K562 (cell line): Measurements from ENCODE around the gene DUS4L. TPM values are rescaled to one million over a fixed set of nuclear protein-coding genes. Genes with fewer than 3 reads are reported as not detected.

Experiments
- DPF2 ChIP-seq: fragments of 450-650 bp; IDR thresholded peaks from 2 replicates; pipeline ENCODE4 v1.6.1; 2016
- ETV6 ChIP-seq, 3 experiments: fragments of 150-350 bp in 1 of 3; sonication (generic) in 1 of 3; formaldehyde crosslinking in 1 of 3; IDR thresholded peaks; 2 replicates each; pipeline versions ENCODE4 v1.6.1 to v1.8.0; 2014 to 2022; ENCODE audit warnings: borderline replicate concordance in 2 of 3, low read depth in 2 of 3, antibody characterized with exemption in 1 of 3, low read length in 1 of 3, mild to moderate bottlenecking in 1 of 3, missing genetic modification reagents in 1 of 3
- FOXA3 ChIP-seq, 2 experiments: fragments of 450-650 bp in 1 of 2; sonication (generic) in 1 of 2; formaldehyde crosslinking; IDR thresholded peaks in 1 of 2; conservative IDR thresholded peaks in 1 of 2; 2 replicates each; pipeline versions ENCODE4 v1.4.0 to v1.8.0; 2020 to 2022; ENCODE audit warnings: mild to moderate bottlenecking in 2 of 2, missing genetic modification reagents in 1 of 2
- GABPB2 ChIP-seq: fragments of 250-450 bp; sonication (Bioruptor Pico); conservative IDR thresholded peaks from 2 replicates; pipeline ENCODE4 v1.5.1; 2021; ENCODE audit warnings: mild to moderate bottlenecking
- HNRNPL ChIP-seq: fragments of 200-400 bp; formaldehyde crosslinking; IDR thresholded peaks from 2 replicates; pipeline ENCODE4 v1.6.1; 2017; ENCODE audit warnings: low read depth, mild to moderate bottlenecking, low read length
- HOXB6 ChIP-seq: fragments of 250-450 bp; sonication (Bioruptor Pico); IDR thresholded peaks from 2 replicates; pipeline ENCODE4 v1.5.1; 2022; ENCODE audit warnings: mild to moderate bottlenecking, borderline replicate concordance
- NONO ChIP-seq, 2 experiments: fragments of 200-400 bp in 1 of 2; fragments of 450-650 bp in 1 of 2; formaldehyde crosslinking in 1 of 2; IDR thresholded peaks; 2 replicates each; pipeline ENCODE4 v1.6.1; 2017; ENCODE audit warnings: low read depth in 2 of 2, mild to moderate bottlenecking in 2 of 2, moderate library complexity in 2 of 2, low read length in 1 of 2
- RB1 ChIP-seq: fragments of 450-650 bp; IDR thresholded peaks from 2 replicates; pipeline ENCODE4 v1.6.1; 2017; ENCODE audit warnings: low read depth, mild to moderate bottlenecking
- RBM39 ChIP-seq: fragments of 200-400 bp; formaldehyde crosslinking; optimal IDR thresholded peaks from 2 replicates; pipeline ENCODE3; 2018; ENCODE audit warnings: low read depth, low read length
- SMAD3 ChIP-seq: fragments of 450-650 bp; formaldehyde crosslinking; conservative IDR thresholded peaks from 2 replicates; pipeline ENCODE4 v1.4.0; 2020; ENCODE audit warnings: mild to moderate bottlenecking
- SMARCC2 ChIP-seq: fragments of 450-650 bp; IDR thresholded peaks from 2 replicates; pipeline ENCODE4 v1.6.1; 2017; ENCODE audit warnings: antibody characterized with exemption, moderate library complexity, mild to moderate bottlenecking, low read depth
- ZNF263 ChIP-seq: sonication (generic); formaldehyde crosslinking; IDR thresholded peaks from 2 replicates; pipeline ENCODE4 v1.8.0; 2022; ENCODE audit warnings: mild to moderate bottlenecking, missing genetic modification reagents, borderline replicate concordance
- ZNF41 ChIP-seq: fragments of 250-450 bp; sonication (Bioruptor Pico); conservative IDR thresholded peaks from 2 replicates; pipeline ENCODE4 v1.4.0; 2020; ENCODE audit warnings: mild to moderate bottlenecking
- ZNF436 ChIP-seq: fragments of 250-450, 450-650 bp; sonication (Bioruptor Pico); formaldehyde crosslinking; IDR thresholded peaks from 2 replicates; pipeline ENCODE4 v1.7.0; 2020; ENCODE audit warnings: mild to moderate bottlenecking
- ZNF717 ChIP-seq: fragments of 250-450 bp; sonication (Bioruptor Pico); IDR thresholded peaks from 2 replicates; pipeline ENCODE4 v1.5.0; 2021
- ZZZ3 ChIP-seq: fragments of 450-650 bp; IDR thresholded peaks from 2 replicates; pipeline ENCODE4 v1.6.1; 2016; ENCODE audit warnings: antibody characterized with exemption, mild to moderate bottlenecking, moderate library complexity
- polyA plus RNA-seq, 8 experiments: library from polyadenylated mRNA; depleted of rRNA in 4 of 8; stranded (reverse) in 5 of 8; unstranded in 3 of 8; fragments of >200 nt; fragmentation: Nextera tagmentation in 2 of 8; fragmentation: Illumina TruSeq in 1 of 8; extraction: Ambion mirVana in 2 of 8; extraction: Trizol in 1 of 8; gene quantifications; 2 replicates each; pipeline versions ENCODE4 v1.2.1 to v1.2.3, GENCODE V29; 2011 to 2014; ENCODE audit warnings: inconsistent platforms in 1 of 8, missing spikeins in 1 of 8
- total RNA-seq, 7 experiments: library from RNA; depleted of rRNA in 6 of 7; stranded (reverse); fragments of >200 nt in 6 of 7; fragmentation: Illumina TruSeq in 2 of 7; extraction: Trizol in 2 of 7; gene quantifications; 2 replicates each; pipeline versions ENCODE4 v1.2.1 to v1.2.3, GENCODE V29; 2011 to 2021; ENCODE audit warnings: low replicate concordance in 1 of 7
- TF ChIP-seq, protein P1 (sequence below): sonication (generic); formaldehyde crosslinking; IDR thresholded peaks from 2 replicates; pipeline ENCODE4 v1.8.1; 2023; ENCODE audit warnings: mild to moderate bottlenecking, missing genetic modification reagents
- TF ChIP-seq, protein P2 (sequence below): fragments of 250-450 bp; sonication (Bioruptor Pico); IDR thresholded peaks from 2 replicates; pipeline ENCODE4 v1.4.0; 2020
- TF ChIP-seq, protein P3 (sequence below): IDR thresholded peaks from 2 replicates; pipeline ENCODE4 v1.6.1; 2011; ENCODE audit not compliant: insufficient read length; ENCODE audit errors: extremely low read depth

DUS4L gene
- total and polyA plus RNA-seq, 9 of the 15 experiments (the other 6 are each of a cell fraction or from before 2014, with no cell fraction given): 12.2 to 33.6 (median 28.6) TPM

DNA sequence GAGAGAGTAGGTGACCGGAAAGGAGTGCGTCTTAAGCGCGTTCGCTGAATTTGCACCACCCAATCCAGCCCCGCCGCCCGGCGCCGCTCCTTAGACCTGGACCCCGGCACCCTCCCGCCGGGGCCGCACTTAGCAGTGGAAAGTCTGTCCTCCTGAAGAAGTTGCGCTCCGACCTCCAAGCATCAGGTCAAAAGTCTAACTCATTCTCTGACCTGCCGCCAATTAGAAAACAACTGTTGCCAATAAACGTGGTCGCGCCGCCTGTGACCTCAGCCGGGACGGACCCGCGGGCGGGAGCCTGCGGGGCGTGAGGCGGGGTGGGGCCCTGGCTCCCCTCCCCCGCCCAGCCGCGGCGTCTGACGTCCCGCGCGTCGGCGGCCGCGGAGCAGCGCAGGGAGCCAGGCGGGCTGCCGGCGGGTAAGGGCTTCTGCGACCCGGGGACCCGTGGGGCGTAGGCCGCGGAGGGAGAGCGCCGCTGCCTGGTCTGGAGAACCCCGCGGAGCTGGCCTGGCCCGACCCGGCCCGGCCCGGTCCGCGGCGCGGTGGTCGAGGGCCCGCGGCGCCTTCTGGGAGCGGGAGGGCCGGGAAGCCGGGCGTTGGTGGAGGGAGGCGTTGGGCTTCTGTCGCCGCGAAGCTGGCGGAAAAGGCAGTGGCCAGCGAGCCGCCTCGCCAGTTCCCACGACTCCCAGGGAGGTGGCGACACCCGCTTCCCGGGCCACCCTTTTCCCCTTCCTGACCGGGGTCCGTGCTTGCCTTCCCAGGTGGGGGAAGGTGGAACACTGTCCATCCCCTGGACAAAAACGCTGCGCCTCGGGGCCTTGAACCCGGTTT lies 16.3 kb downstream of the DUS4L start, which contains the start of gene BCAP29 (continued):
- TF ChIP-seq, protein P1, sequence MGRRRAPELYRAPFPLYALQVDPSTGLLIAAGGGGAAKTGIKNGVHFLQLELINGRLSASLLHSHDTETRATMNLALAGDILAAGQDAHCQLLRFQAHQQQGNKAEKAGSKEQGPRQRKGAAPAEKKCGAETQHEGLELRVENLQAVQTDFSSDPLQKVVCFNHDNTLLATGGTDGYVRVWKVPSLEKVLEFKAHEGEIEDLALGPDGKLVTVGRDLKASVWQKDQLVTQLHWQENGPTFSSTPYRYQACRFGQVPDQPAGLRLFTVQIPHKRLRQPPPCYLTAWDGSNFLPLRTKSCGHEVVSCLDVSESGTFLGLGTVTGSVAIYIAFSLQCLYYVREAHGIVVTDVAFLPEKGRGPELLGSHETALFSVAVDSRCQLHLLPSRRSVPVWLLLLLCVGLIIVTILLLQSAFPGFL (CRISPR knock-in tag): no peak
- TF ChIP-seq SMAD3 (CRISPR knock-in tag) (peak; percentile 58; the same call in 1 of the 2 replicates), HNRNPL (peak; percentile 77; the same call in 1 of the 2 replicates), ZZZ3 (no peak), DPF2 (no peak; the same call in 1 of the 2 replicates), ZNF41 (no peak; the same call in 1 of the 2 replicates), ZNF436 (CRISPR knock-in tag) (peak; percentile 15; the same call in 1 of the 2 replicates), ZNF717 (no peak), FOXA3 (CRISPR knock-in tag; conservative IDR thresholded peaks at IDR 0.05 in 1 of 2, IDR thresholded peaks at IDR 0.05 in 1 of 2) (no peak; a peak in 1 of 4 replicates), RB1 (peak; percentile 98), SMARCC2 (no peak; the same call in 1 of the 2 replicates), ETV6 (IDR thresholded peaks at IDR 0.05; ENCODE audit: borderline replicate concordance in 1 of 2, low read depth in 2 of 2, low read length in 1 of 2) (no peak), ETV6 (CRISPR knock-in tag; IDR thresholded peaks at IDR 0.05; ENCODE audit: borderline replicate concordance) (no peak), GABPB2 (CRISPR knock-in tag) (no peak), ZNF263 (CRISPR knock-in tag) (no peak; the same call in 1 of the 2 replicates), NONO (IDR thresholded peaks at IDR 0.05; ENCODE audit: low read depth in 2 of 2, low read length in 1 of 2) (peak; percentile 97 to 98), RBM39 (peak; percentile 74), HOXB6 (no peak)
- TF ChIP-seq, protein P2, sequence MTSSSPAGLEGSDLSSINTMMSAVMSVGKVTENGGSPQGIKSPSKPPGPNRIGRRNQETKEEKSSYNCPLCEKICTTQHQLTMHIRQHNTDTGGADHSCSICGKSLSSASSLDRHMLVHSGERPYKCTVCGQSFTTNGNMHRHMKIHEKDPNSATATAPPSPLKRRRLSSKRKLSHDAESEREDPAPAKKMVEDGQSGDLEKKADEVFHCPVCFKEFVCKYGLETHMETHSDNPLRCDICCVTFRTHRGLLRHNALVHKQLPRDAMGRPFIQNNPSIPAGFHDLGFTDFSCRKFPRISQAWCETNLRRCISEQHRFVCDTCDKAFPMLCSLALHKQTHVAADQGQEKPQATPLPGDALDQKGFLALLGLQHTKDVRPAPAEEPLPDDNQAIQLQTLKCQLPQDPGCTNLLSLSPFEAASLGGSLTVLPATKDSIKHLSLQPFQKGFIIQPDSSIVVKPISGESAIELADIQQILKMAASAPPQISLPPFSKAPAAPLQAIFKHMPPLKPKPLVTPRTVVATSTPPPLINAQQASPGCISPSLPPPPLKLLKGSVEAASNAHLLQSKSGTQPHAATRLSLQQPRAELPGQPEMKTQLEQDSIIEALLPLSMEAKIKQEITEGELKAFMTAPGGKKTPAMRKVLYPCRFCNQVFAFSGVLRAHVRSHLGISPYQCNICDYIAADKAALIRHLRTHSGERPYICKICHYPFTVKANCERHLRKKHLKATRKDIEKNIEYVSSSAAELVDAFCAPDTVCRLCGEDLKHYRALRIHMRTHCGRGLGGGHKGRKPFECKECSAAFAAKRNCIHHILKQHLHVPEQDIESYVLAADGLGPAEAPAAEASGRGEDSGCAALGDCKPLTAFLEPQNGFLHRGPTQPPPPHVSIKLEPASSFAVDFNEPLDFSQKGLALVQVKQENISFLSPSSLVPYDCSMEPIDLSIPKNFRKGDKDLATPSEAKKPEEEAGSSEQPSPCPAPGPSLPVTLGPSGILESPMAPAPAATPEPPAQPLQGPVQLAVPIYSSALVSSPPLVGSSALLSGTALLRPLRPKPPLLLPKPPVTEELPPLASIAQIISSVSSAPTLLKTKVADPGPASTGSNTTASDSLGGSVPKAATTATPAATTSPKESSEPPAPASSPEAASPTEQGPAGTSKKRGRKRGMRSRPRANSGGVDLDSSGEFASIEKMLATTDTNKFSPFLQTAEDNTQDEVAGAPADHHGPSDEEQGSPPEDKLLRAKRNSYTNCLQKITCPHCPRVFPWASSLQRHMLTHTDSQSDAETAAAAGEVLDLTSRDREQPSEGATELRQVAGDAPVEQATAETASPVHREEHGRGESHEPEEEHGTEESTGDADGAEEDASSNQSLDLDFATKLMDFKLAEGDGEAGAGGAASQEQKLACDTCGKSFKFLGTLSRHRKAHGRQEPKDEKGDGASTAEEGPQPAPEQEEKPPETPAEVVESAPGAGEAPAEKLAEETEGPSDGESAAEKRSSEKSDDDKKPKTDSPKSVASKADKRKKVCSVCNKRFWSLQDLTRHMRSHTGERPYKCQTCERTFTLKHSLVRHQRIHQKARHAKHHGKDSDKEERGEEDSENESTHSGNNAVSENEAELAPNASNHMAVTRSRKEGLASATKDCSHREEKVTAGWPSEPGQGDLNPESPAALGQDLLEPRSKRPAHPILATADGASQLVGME: 0 out of 2 replicates have a peak, but pooled peaks have one; percentile 58
- TF ChIP-seq, protein P3, sequence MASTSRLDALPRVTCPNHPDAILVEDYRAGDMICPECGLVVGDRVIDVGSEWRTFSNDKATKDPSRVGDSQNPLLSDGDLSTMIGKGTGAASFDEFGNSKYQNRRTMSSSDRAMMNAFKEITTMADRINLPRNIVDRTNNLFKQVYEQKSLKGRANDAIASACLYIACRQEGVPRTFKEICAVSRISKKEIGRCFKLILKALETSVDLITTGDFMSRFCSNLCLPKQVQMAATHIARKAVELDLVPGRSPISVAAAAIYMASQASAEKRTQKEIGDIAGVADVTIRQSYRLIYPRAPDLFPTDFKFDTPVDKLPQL: no peak
